Stimulated activated CD8-positive, alpha-beta memory T cell treated with anti-CD3 and anti-CD28 coated beads, Interleukin-2, amount 100 ng/mL, for 1 hour (primary cell): ENCODE measurements around the gene TIRAP.
"Not testable (repeated sequence)": the region's sequence is repeated elsewhere in the genome, so short reads cannot be mapped to it uniquely, and the experiment has no call there.

Source experiments
- DNase-seq, 2 donors: peaks; one replicate each; pipeline ENCODE4 v3.0.0-alpha.2; 2020; ENCODE audit warnings: low read depth in 2 of 2

The TIRAP gene

GRCh38 chr11:126282736-126283591 is at the start of gene TIRAP:
TIRAP (plus strand) TSS chr11:126283093; CDS start chr11:126290895, 7,802 bp downstream.
- peak; percentile 20 to 26 for DNase-seq

- DNase-seq: no peak
Observed at GRCh38 chr11:126233391-126233790, 49.5 kb upstream of the TIRAP start.

GRCh38 chr11:126246636-126247035 is 36.3 kb upstream of the TIRAP start:
- DNase-seq: no peak

- no peak for DNase-seq
Observed at GRCh38 chr11:126253265-126253664, 29.6 kb upstream of the TIRAP start.

- DNase-seq: no peak
Observed at GRCh38 chr11:126254819-126255218, 28.1 kb upstream of the TIRAP start.

GRCh38 chr11:126255507-126255906 is 27.4 kb upstream of the TIRAP start:
- not testable (repeated sequence) for DNase-seq

- no peak for DNase-seq
Observed at GRCh38 chr11:126256216-126256615, 26.7 kb upstream of the TIRAP start.

GRCh38 chr11:126257144-126257543 is 25.7 kb upstream of the TIRAP start:
- DNase-seq: no peak

GRCh38 chr11:126257764-126258163 is 25.1 kb upstream of the TIRAP start:
- DNase-seq: no peak

- DNase-seq: no peak
Observed at GRCh38 chr11:126262216-126262615, 20.7 kb upstream of the TIRAP start.

- no peak for DNase-seq
Observed at GRCh38 chr11:126263489-126263888, 19.4 kb upstream of the TIRAP start.

GRCh38 chr11:126265811-126266210 is 17.1 kb upstream of the TIRAP start:
- no peak for DNase-seq

GRCh38 chr11:126267650-126268049 is 15.2 kb upstream of the TIRAP start:
- no peak for DNase-seq

- DNase-seq: no peak
Observed at GRCh38 chr11:126268361-126268707, 14.6 kb upstream of the TIRAP start.

GRCh38 chr11:126268708-126269579 is 13.9 kb upstream of the TIRAP start, which contains the start of the genes FOXRED1 and SRPRA:
FOXRED1 (plus strand) TSS chr11:126269154; CDS start chr11:126269207, 53 bp downstream.
SRPRA (minus strand) TSS chr11:126268895; CDS start chr11:126268804, 91 bp downstream.
- peak; percentile 99 for DNase-seq

- no peak for DNase-seq
Observed at GRCh38 chr11:126277322-126277721, 5.6 kb upstream of the TIRAP start.

GRCh38 chr11:126277780-126278179 is 5.1 kb upstream of the TIRAP start:
- DNase-seq: no peak

GRCh38 chr11:126279191-126279590 is 3.7 kb upstream of the TIRAP start:
- DNase-seq: no peak

GRCh38 chr11:126280595-126280994 is 2.3 kb upstream of the TIRAP start:
- no peak for DNase-seq

- DNase-seq: no peak
Observed at GRCh38 chr11:126281245-126281644, 1.6 kb upstream of the TIRAP start.

GRCh38 chr11:126281666-126282175 is 1.2 kb upstream of the TIRAP start:
- no peak for DNase-seq

- DNase-seq: no peak
Observed at GRCh38 chr11:126282361-126282735, 545 bp upstream of the TIRAP start.
